Stimulated activated CD8-positive, alpha-beta memory T cell treated with anti-CD3 and anti-CD28 coated beads, Interleukin-4, amount 100 ng/mL, for 24 hours (primary cell): ENCODE results near the gene KRTAP21-2.
"Not testable (repeated sequence)": the region's sequence is repeated elsewhere in the genome, so short reads cannot be mapped to it uniquely, and the experiment has no call there.

ENCODE experiments used
- DNase-seq: peaks from one replicate; pipeline ENCODE4 v3.0.0-alpha.2; 2020; ENCODE audit warnings: low read depth

Gene KRTAP21-2

GRCh38 chr21:30747159-30747558, at the start of gene KRTAP21-2:
Gene KRTAP21-2, minus strand, starts transcription at chr21:30747259. Its CDS starts 57 bp downstream, at chr21:30747202.
- DNase-seq, result no peak

GRCh38 chr21:30793581-30794314, 46.7 kb upstream of the KRTAP21-2 start:
- no peak for DNase-seq

DNA sequence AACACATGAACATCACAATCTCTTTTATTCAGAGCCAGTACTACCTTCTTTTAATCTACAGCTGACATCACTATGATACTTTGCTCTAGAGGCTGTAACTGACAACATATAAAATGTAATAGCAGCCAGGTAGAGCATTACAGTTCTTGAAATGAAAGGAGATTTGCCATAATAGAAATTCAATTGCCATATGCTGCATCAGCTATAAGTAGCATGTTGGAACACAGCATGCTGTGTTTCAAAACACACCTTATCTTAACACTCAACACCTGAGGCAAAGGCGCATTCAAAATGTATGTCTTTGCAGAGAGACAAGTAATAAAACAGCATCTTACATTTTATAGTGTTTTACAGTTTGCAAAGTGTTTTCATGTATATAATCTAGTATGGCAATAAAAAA, 32.2 kb upstream of the KRTAP21-2 start:
- DNase-seq, result no peak

- no peak for DNase-seq
Observed at GRCh38 chr21:30769724-30770431, 22.8 kb upstream of the KRTAP21-2 start.

- no peak for DNase-seq
Observed at GRCh38 chr21:30760776-30761175, 13.7 kb upstream of the KRTAP21-2 start.

GRCh38 chr21:30758306-30758705, 11.2 kb upstream of the KRTAP21-2 start:
- DNase-seq, result no peak

GRCh38 chr21:30755328-30755727, 8.3 kb upstream of the KRTAP21-2 start, which contains the start of gene KRTAP21-1:
Gene KRTAP21-1, minus strand, starts transcription at chr21:30755428. Its CDS starts 50 bp downstream, at chr21:30755378.
- not testable (repeated sequence) for DNase-seq

GRCh38 chr21:30740462-30740861, 6.6 kb downstream of the KRTAP21-2 start:
- no peak for DNase-seq

GRCh38 chr21:30733026-30733425, 14.0 kb downstream of the KRTAP21-2 start:
- DNase-seq, result no peak

DNA sequence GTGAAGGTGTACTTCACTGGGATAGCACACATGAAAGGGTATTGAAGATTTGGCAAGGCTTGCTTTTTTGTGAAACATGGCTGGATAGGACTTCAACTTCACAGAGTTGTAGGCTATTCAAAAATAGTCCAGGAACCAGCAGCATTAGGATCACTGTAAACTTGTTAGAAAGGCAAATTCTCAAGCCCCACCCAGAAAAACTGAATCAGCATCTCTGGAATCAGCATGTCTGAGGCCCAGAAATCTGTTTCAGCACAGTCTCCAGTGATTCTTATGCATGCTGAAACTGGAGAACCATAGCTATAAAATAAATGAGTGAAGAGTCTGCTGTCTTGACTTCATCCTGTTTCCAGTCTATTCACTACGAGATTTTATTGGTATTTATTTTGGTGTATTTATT, 20.3 kb downstream of the KRTAP21-2 start:
- DNase-seq, result no peak

- no peak for DNase-seq
Observed at GRCh38 chr21:30719401-30719800, 27.7 kb downstream of the KRTAP21-2 start.

DNA sequence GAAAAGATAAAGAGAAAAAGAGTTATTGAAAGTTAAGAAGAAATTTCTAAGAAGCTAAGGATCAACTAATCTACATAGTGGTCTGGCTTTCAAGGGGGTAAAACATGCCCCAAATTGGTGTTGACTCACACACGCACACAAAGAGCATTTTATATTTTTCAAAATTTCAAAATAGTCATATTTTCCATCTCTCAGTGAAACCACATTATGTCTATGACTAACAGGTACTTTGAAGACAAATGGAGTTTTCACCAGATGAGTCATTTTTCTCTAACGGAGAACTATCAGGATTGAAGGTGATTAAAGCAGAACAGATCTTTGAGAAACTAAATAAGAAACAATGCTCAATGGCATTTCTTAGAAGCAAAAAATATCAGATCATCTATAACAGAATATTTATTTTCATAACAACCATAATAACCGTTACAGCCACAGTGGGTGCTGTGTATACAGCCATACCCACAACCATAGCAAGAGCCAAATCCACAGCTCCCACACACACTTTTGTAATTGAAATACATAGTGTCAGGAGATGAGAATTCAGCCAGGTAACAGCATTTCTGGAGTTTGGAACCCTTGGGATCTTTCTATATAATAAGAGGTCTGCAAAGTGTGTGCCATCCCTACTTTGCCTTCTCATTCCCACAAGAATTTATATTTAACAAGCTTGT, 28.7 kb downstream of the KRTAP21-2 start, which contains the start of gene KRTAP21-3:
Gene KRTAP21-3 (minus strand): TSS at position 539 of the 671 bp plus-strand sequence. CDS start 18 bp downstream, at position 521.
- DNase-seq, result no peak

GRCh38 chr21:30717105-30717504, 30.0 kb downstream of the KRTAP21-2 start:
- DNase-seq, result no peak

- no peak for DNase-seq
Observed at GRCh38 chr21:30714946-30715345, 32.1 kb downstream of the KRTAP21-2 start.

DNA sequence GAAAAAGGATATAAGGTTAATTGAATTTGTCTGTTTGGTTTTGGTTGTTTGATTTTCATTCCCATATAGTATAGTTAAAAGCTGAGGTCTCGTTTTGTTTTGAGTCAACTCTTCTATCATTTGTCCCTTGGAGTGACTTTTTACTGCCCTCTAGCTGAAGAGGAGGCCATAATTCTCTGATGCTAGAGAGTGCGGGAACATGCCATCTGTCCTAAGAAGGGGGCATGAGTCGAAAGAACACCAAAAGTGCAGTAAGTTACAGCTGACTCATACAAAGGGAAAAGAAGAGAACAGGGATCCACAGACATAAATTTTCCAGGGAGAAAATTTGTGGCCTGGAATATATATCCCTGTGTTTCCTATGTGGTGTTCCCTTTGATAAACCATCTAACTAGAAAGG, 32.6 kb downstream of the KRTAP21-2 start:
- no peak for DNase-seq

DNA sequence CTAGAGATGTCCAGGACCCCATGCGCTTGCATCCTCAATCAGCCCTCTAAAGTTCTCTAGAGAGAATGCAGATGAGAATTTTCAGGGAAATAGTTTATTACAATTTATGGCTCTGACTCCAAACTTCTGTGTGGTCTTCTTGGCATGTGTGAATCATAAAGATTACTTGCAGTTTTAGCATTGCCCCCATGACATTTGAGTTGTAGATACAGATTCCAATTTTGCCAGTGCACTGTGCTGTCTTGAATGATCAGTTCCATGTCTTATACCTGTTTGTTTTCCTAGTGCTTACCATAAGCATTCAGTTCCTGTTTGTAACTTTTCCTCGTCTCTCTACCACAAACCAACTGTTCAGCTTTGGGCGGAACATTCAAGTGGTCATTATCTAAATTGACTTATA, 33.3 kb downstream of the KRTAP21-2 start:
- DNase-seq, result no peak

- DNase-seq, result no peak
Observed at GRCh38 chr21:30710499-30710898, 36.6 kb downstream of the KRTAP21-2 start.

DNA sequence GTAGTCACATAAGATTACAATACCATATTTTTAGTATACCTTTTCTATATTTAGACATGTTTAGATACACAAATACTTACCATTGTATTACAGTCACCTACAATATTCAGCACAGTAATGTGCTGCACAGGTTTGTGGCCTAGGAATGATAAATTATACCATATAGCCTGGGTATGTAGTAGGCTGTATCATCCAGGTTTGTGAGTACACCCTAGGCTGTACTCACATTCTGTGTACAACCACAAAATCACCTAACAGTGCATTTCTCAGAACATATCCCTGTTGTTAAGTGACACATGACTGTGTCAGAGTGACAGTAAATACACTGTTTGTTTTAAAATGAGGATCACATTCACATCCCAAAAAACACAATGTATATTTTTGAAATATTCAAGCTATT, 39.6 kb downstream of the KRTAP21-2 start:
- no peak for DNase-seq
